Fibroblast of skin of left quadriceps (primary cell): Measurements from ENCODE around the gene GPC2.
"Not testable (repeated sequence)": the region's sequence is repeated elsewhere in the genome, so short reads cannot be mapped to it uniquely, and the experiment has no call there.

Source experiments
- DNase-seq, 2 experiments: peaks; one replicate each; pipeline ENCODE4 v3.0.0-alpha.2; 2013; ENCODE audit warnings: low read depth in 2 of 2

The GPC2 gene

GRCh38 chr7:100177045-100178001 lies at the start of gene GPC2, which contains the start of gene STAG3:
Gene GPC2, minus strand, starts transcription at chr7:100177381. Its CDS starts 182 bp downstream, at chr7:100177199.
Gene STAG3, plus strand, starts transcription at chr7:100177918. Its CDS starts 2,639 bp downstream, at chr7:100180557.
- DNase-seq = peak; percentile 94 to 95

- DNase-seq = not testable (repeated sequence)
Measured at GRCh38 chr7:100224891-100225290, 47.7 kb upstream of the GPC2 start.

GRCh38 chr7:100223376-100223927 lies 46.3 kb upstream of the GPC2 start:
- not testable (repeated sequence) for DNase-seq

- DNase-seq = no peak
Measured at GRCh38 chr7:100222445-100223132, 45.4 kb upstream of the GPC2 start.

GRCh38 chr7:100221767-100222444 lies 44.7 kb upstream of the GPC2 start:
- no peak for DNase-seq

- no peak for DNase-seq
Measured at GRCh38 chr7:100221231-100221718, 44.1 kb upstream of the GPC2 start.

GRCh38 chr7:100220586-100221230 lies 43.5 kb upstream of the GPC2 start:
- DNase-seq = no peak

GRCh38 chr7:100219801-100220585 lies 42.8 kb upstream of the GPC2 start, which contains the start of gene PVRIG:
Gene PVRIG, plus strand, starts transcription at chr7:100219949. Its CDS starts 22 bp downstream, at chr7:100219971.
- not testable (repeated sequence) for DNase-seq

GRCh38 chr7:100219271-100219737 lies 42.1 kb upstream of the GPC2 start:
- no peak for DNase-seq

GRCh38 chr7:100217934-100218333 lies 40.8 kb upstream of the GPC2 start:
- DNase-seq = not testable (repeated sequence)

GRCh38 chr7:100215895-100216294 lies 38.7 kb upstream of the GPC2 start:
- no peak for DNase-seq

GRCh38 chr7:100214356-100214755 lies 37.2 kb upstream of the GPC2 start:
- DNase-seq = not testable (repeated sequence)

GRCh38 chr7:100213672-100214071 lies 36.5 kb upstream of the GPC2 start:
- no peak for DNase-seq

GRCh38 chr7:100212631-100213286 lies 35.6 kb upstream of the GPC2 start:
- DNase-seq = no peak

- DNase-seq = no peak
Measured at GRCh38 chr7:100211342-100211780, 34.2 kb upstream of the GPC2 start.

- no peak for DNase-seq
Measured at GRCh38 chr7:100210805-100211204, 33.6 kb upstream of the GPC2 start.

GRCh38 chr7:100209493-100209892 lies 32.3 kb upstream of the GPC2 start:
- DNase-seq = no peak

- DNase-seq = no peak
Measured at GRCh38 chr7:100208911-100209408, 31.8 kb upstream of the GPC2 start.

GRCh38 chr7:100204454-100204853 lies 27.3 kb upstream of the GPC2 start:
- no peak for DNase-seq
